Measurements from ENCODE around the gene P2RY8. TPM values are rescaled to one million over a fixed set of nuclear protein-coding genes. Genes with fewer than 3 reads are reported as not detected.

Gene P2RY8
- total RNA-seq, 1 experiment from 2014 or later = 0.37 TPM

DNA sequence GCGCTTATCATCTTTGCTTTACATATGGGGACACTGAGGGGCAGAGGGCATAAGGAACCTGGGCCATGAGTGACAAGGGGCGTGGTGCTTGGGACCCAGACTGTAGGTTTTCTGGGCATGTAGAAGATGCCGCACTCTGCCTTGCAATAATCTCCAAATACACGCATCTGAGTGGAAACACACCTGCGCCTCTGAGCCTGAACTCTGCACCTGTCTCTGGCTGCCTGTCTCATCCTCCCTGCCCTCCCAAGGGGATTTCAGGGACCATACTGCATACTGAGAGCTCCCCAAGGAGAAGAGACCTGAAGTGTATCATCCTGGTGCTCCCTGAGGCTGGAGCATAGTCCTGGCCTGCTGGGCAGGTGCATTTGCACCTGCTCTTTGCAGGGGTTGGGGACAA lies 49.6 kb downstream of the P2RY8 start:
- no peak for DNase-seq (ENCODE audit: low spot score)
- H3K4me1 Mint-ChIP-seq = peaks cover 3% of the 10 kb centered on the region; the same call in 1 of the 2 replicates
- no peak overlapping the region for H3K4me3 Mint-ChIP-seq
- peaks cover 23% of the 10 kb centered on the region for H3K36me3 Mint-ChIP-seq
- no peak for ATAC-seq
- POLR2A ChIA-PET = no interaction called here
- H3K27ac Mint-ChIP-seq = no peak overlapping the region
- TF ChIP-seq TEAD1 (CRISPR knock-in tag; IDR thresholded peaks at IDR 0.05) = no peak
- no peak for TF ChIP-seq FOXJ3 (CRISPR knock-in tag; IDR thresholded peaks at IDR 0.05; ENCODE audit: borderline replicate concordance)
- no peak for TF ChIP-seq MLX (CRISPR knock-in tag; IDR thresholded peaks at IDR 0.05)
- TF ChIP-seq SMAD3 (CRISPR knock-in tag; IDR thresholded peaks at IDR 0.05; ENCODE audit: borderline replicate concordance) = no peak
- TF ChIP-seq HMGA2 (CRISPR knock-in tag; IDR thresholded peaks at IDR 0.05) = no peak
- no peak for TF ChIP-seq ZBTB21 (CRISPR knock-in tag; IDR thresholded peaks at IDR 0.05; ENCODE audit: borderline replicate concordance)
- H3K9me3 Mint-ChIP-seq = peaks cover 29% of the 10 kb centered on the region
- peaks cover 20% of the 10 kb centered on the region for H3K27me3 Mint-ChIP-seq (ENCODE audit: low read depth)
- CTCF ChIA-PET = no interaction called here

GRCh38 chrX:1486749-1487361 lies 50.1 kb downstream of the P2RY8 start:
- Mint-ChIP-seq H3K4me3 (no peak overlapping the region), H3K27ac (no peak overlapping the region), H3K9me3 (peaks cover 23% of the 10 kb centered on the region), H3K4me1 (peaks cover 7% of the 10 kb centered on the region), H3K27me3 (ENCODE audit: low read depth) (peaks cover 18% of the 10 kb centered on the region), H3K36me3 (peaks cover 22% of the 10 kb centered on the region)
- ATAC-seq = peak; percentile 19; the same call in 1 of the 2 replicates
- ChIA-PET CTCF (no interaction called here), POLR2A (no interaction called here)
- no peak for DNase-seq (ENCODE audit: low spot score)
- TF ChIP-seq ZNF138 (CRISPR knock-in tag; conservative IDR thresholded peaks at IDR 0.05) (no peak), FOXP1 (CRISPR knock-in tag; IDR thresholded peaks at IDR 0.05; ENCODE audit: borderline replicate concordance) (no peak), CBFB (CRISPR knock-in tag; IDR thresholded peaks at IDR 0.05; ENCODE audit: low read depth) (no peak), ZNF396 (CRISPR knock-in tag; IDR thresholded peaks at IDR 0.05; ENCODE audit: borderline replicate concordance) (no peak), ZNF263 (CRISPR knock-in tag; IDR thresholded peaks at IDR 0.05; ENCODE audit: low read depth) (no peak), EMX1 (CRISPR knock-in tag; IDR thresholded peaks at IDR 0.05) (no peak), NR2C2 (CRISPR knock-in tag; IDR thresholded peaks at IDR 0.05) (no peak), TEAD4 (CRISPR knock-in tag; IDR thresholded peaks at IDR 0.05) (no peak)
- TF ChIP-seq, protein P1, sequence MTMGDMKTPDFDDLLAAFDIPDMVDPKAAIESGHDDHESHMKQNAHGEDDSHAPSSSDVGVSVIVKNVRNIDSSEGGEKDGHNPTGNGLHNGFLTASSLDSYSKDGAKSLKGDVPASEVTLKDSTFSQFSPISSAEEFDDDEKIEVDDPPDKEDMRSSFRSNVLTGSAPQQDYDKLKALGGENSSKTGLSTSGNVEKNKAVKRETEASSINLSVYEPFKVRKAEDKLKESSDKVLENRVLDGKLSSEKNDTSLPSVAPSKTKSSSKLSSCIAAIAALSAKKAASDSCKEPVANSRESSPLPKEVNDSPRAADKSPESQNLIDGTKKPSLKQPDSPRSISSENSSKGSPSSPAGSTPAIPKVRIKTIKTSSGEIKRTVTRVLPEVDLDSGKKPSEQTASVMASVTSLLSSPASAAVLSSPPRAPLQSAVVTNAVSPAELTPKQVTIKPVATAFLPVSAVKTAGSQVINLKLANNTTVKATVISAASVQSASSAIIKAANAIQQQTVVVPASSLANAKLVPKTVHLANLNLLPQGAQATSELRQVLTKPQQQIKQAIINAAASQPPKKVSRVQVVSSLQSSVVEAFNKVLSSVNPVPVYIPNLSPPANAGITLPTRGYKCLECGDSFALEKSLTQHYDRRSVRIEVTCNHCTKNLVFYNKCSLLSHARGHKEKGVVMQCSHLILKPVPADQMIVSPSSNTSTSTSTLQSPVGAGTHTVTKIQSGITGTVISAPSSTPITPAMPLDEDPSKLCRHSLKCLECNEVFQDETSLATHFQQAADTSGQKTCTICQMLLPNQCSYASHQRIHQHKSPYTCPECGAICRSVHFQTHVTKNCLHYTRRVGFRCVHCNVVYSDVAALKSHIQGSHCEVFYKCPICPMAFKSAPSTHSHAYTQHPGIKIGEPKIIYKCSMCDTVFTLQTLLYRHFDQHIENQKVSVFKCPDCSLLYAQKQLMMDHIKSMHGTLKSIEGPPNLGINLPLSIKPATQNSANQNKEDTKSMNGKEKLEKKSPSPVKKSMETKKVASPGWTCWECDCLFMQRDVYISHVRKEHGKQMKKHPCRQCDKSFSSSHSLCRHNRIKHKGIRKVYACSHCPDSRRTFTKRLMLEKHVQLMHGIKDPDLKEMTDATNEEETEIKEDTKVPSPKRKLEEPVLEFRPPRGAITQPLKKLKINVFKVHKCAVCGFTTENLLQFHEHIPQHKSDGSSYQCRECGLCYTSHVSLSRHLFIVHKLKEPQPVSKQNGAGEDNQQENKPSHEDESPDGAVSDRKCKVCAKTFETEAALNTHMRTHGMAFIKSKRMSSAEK (CRISPR knock-in tag; IDR thresholded peaks at IDR 0.05; ENCODE audit: borderline replicate concordance) = no peak
- TF ChIP-seq, protein P2, sequence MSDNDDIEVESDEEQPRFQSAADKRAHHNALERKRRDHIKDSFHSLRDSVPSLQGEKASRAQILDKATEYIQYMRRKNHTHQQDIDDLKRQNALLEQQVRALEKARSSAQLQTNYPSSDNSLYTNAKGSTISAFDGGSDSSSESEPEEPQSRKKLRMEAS (CRISPR knock-in tag; IDR thresholded peaks at IDR 0.05) = no peak
- TF ChIP-seq, protein P3, sequence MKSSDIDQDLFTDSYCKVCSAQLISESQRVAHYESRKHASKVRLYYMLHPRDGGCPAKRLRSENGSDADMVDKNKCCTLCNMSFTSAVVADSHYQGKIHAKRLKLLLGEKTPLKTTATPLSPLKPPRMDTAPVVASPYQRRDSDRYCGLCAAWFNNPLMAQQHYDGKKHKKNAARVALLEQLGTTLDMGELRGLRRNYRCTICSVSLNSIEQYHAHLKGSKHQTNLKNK (CRISPR knock-in tag; IDR thresholded peaks at IDR 0.05) = no peak
- TF ChIP-seq, protein P4, sequence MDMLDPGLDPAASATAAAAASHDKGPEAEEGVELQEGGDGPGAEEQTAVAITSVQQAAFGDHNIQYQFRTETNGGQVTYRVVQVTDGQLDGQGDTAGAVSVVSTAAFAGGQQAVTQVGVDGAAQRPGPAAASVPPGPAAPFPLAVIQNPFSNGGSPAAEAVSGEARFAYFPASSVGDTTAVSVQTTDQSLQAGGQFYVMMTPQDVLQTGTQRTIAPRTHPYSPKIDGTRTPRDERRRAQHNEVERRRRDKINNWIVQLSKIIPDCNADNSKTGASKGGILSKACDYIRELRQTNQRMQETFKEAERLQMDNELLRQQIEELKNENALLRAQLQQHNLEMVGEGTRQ (CRISPR knock-in tag; IDR thresholded peaks at IDR 0.05) = no peak
